WERI-Rb-1 (cell line): ENCODE measurements around the gene MLEC.

Experiments used
- DNase-seq: peaks from one replicate; pipeline ENCODE4 v3.0.0-alpha.2; 2020
- H3K27ac ChIP-seq: fragments of 250-450 bp; sonication (Bioruptor Pico); 2 replicates; pipeline ENCODE4 v1.5.1; 2020; ENCODE audit warnings: mild to moderate bottlenecking, moderate library complexity
- H3K27me3 ChIP-seq: fragments of 250-450 bp; sonication (Bioruptor Pico); 2 replicates; pipeline ENCODE4 v1.5.1; 2021; ENCODE audit warnings: mild to moderate bottlenecking, low read depth, moderate library complexity; ENCODE audit not compliant: insufficient read depth, severe bottlenecking
- H3K36me3 ChIP-seq: fragments of 250-450 bp; sonication (Bioruptor Pico); 2 replicates; pipeline ENCODE4 v1.5.1; 2020; ENCODE audit warnings: mild to moderate bottlenecking, moderate library complexity
- H3K4me3 ChIP-seq: 2 replicates; pipeline ENCODE4 v1.5.1; 2011; ENCODE audit warnings: low read depth, mild to moderate bottlenecking, control low read depth, low read length
- H3K9me3 ChIP-seq: fragments of 250-450 bp; sonication (Bioruptor Pico); 2 replicates; pipeline ENCODE4 v1.5.1; 2021; ENCODE audit warnings: mild to moderate bottlenecking, moderate library complexity; ENCODE audit not compliant: severe bottlenecking
- CTCF ChIP-seq: IDR thresholded peaks from 2 replicates; pipeline ENCODE4 v1.5.1; 2011; ENCODE audit warnings: low read depth, mild to moderate bottlenecking, control low read depth, inconsistent platforms, low read length

Gene MLEC

DNA sequence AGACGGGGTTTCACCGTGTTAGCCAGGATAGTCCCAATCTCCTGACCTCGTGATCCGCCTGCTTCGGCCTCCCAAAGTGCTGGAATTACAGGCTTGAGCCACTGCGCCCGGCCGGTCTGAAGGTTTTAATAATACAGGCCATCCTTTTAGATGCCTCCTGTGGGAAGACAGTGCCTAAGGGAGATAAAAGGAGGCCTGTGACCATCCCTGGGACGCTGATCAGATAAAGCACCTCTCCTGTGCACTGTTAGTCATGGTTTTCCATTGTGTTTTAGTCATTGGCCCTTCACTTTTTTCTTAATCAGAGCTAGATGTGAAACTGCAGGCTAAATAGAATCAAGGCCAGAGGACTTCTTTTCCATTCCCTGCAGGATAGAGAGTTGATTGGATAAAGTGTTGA, 31.1 kb downstream of the MLEC start:
- Histone ChIP-seq H3K9me3 (no peaks in the 10 kb centered on the region), H3K4me3 (no peak overlapping the region), H3K36me3 (peaks cover 85% of the 10 kb centered on the region), H3K27ac (no peak overlapping the region), H3K27me3 (no peaks in the 10 kb centered on the region)
- no peak for TF ChIP-seq CTCF
- no peak for DNase-seq

DNA sequence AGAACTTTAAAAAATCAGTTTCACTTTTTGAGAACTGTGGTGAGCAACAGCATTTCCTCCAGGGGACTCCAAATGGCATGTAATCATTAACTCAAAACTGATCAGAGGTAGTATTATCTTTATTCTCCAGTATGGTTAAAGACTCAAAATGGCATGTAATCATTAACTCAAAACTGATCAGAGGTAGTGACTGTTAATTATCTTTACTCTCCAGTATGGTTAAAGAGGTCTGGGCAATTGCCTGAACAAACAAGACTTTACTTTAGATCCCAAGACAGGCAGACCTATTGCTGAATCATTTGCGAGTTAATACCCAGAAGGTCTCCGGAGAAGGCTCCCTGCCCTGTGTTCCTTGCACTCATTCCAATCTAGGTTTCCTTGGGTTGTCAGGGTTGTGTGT, 32.1 kb downstream of the MLEC start:
- H3K36me3 ChIP-seq = peaks cover 85% of the 10 kb centered on the region
- no peaks in the 10 kb centered on the region for H3K9me3 ChIP-seq
- no peak for TF ChIP-seq CTCF
- no peak overlapping the region for H3K27ac ChIP-seq
- no peaks in the 10 kb centered on the region for H3K27me3 ChIP-seq
- H3K4me3 ChIP-seq = no peak overlapping the region
- DNase-seq = no peak

GRCh38 chr12:120719496-120720233, 32.7 kb downstream of the MLEC start:
- Histone ChIP-seq H3K27ac (no peak overlapping the region), H3K27me3 (no peaks in the 10 kb centered on the region), H3K9me3 (no peaks in the 10 kb centered on the region), H3K36me3 (peaks cover 81% of the 10 kb centered on the region), H3K4me3 (no peak overlapping the region)
- DNase-seq = no peak
- no peak for TF ChIP-seq CTCF

GRCh38 chr12:120720234-120720986, 33.5 kb downstream of the MLEC start:
- Histone ChIP-seq H3K9me3 (no peaks in the 10 kb centered on the region), H3K27ac (no peak overlapping the region), H3K4me3 (no peak overlapping the region), H3K27me3 (no peaks in the 10 kb centered on the region), H3K36me3 (peaks cover 75% of the 10 kb centered on the region)
- DNase-seq = no peak
- TF ChIP-seq CTCF = no peak

DNA sequence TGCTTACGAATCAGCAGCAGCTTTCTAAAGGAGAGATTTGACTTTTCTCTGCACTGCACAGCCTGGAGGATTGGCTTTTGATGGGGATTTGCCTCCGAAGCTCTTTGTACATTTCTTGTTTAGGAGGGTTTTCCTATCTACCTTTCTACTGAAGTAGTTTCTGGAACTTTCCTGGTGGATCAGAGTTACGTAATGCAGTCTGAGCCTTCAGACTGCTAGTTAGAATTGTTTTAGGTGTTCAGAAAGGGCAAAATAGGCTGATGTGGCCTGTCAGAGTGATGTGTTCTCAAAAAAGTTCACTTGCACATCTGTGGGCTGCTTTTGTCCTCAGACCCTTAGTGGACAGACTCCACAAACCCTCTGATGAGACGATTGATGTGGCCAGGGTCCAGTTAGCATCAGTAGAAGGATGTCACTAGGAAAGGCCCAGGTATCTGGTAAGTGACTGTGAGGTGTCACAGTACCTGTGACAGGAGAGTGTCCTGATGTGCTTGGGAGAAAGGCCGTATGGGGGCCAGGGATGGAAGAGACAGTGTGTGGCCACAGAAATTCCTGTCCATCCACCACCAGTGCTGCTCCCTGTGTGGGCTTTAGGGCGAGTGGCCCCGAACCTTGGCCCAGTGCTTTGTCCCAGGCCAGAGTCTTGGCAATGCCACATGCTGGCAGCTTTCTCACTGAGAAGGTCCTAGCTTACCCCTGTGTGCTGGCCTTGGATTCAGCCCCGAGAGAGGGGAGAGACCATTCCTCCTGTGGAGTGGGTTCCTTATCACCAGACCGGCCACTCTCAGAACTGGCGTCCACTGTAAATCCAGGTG, 34.2 kb downstream of the MLEC start:
- no peak overlapping the region for H3K27ac ChIP-seq

More for the DNA sequence above, 34.2 kb downstream of the MLEC start:
- peaks cover 69% of the 10 kb centered on the region for H3K36me3 ChIP-seq
- no peak for TF ChIP-seq CTCF
- H3K27me3 ChIP-seq = no peaks in the 10 kb centered on the region
- H3K4me3 ChIP-seq = no peak overlapping the region
- no peaks in the 10 kb centered on the region for H3K9me3 ChIP-seq
- no peak for DNase-seq
